K562 (cell line): ENCODE data around the gene DNASE2. TPM values are rescaled to one million over a fixed set of nuclear protein-coding genes. Genes with fewer than 3 reads are reported as not detected.

Source experiments
- E2F3 ChIP-seq: fragments of 250-450 bp; sonication (Bioruptor Pico); IDR thresholded peaks from 2 replicates; pipeline ENCODE4 v1.4.0; 2020; ENCODE audit warnings: mild to moderate bottlenecking
- ELF1 ChIP-seq: fragments of 200-800 bp; sonication (Bioruptor generic); IDR thresholded peaks from 2 replicates; pipeline ENCODE4 v1.6.1; 2016; ENCODE audit warnings: missing genetic modification characterization, missing compliant biosample characterization
- HNRNPK ChIP-seq: fragments of 200-400 bp; formaldehyde crosslinking; IDR thresholded peaks from one replicate; pipeline ENCODE4 v1.6.1; 2018; ENCODE audit warnings: mild to moderate bottlenecking, low read depth, low read length; ENCODE audit not compliant: poor library complexity, severe bottlenecking
- MLLT1 ChIP-seq, 2 experiments: fragments of 450-650 bp; IDR thresholded peaks; 2 replicates each; pipeline ENCODE4 v1.6.1; 2016
- POLR2B ChIP-seq: fragments of 450-650 bp; IDR thresholded peaks from 2 replicates; pipeline ENCODE4 v1.6.1; 2018; ENCODE audit warnings: low read depth; ENCODE audit not compliant: partially characterized antibody
- RBM22 ChIP-seq: fragments of 200-400 bp; formaldehyde crosslinking; IDR thresholded peaks from 2 replicates; pipeline ENCODE4 v1.6.1; 2018; ENCODE audit warnings: low read length, low read depth; ENCODE audit not compliant: poor library complexity, severe bottlenecking
- RBM34 ChIP-seq: fragments of 200-400 bp; formaldehyde crosslinking; IDR thresholded peaks from 2 replicates; pipeline ENCODE4 v1.6.1; 2018; ENCODE audit warnings: low read length, borderline replicate concordance; ENCODE audit not compliant: insufficient read depth
- SMARCA5 ChIP-seq: fragments of 450-650 bp; IDR thresholded peaks from 2 replicates; pipeline ENCODE4 v1.6.1; 2016
- TEAD2 ChIP-seq: fragments of 450-650 bp; IDR thresholded peaks from 2 replicates; pipeline ENCODE4 v1.6.1; 2016; ENCODE audit warnings: missing genetic modification characterization, control low read depth, missing compliant biosample characterization
- TFAP4 ChIP-seq: sonication (generic); formaldehyde crosslinking; IDR thresholded peaks from 2 replicates; pipeline ENCODE4 v1.8.0; 2022; ENCODE audit warnings: missing genetic modification reagents, mild to moderate bottlenecking, moderate library complexity, borderline replicate concordance
- YY1 ChIP-seq, 3 experiments: IDR thresholded peaks; 2 replicates each; pipeline ENCODE4 v1.6.1; 2011; ENCODE audit warnings: low read length in 2 of 3, mild to moderate bottlenecking in 2 of 3, moderate library complexity in 2 of 3, borderline replicate concordance in 1 of 3, control low read depth in 1 of 3, low read depth in 1 of 3; ENCODE audit not compliant: insufficient read depth in 3 of 3, insufficient replicate concordance in 2 of 3, control insufficient read depth in 1 of 3, insufficient read length in 1 of 3; ENCODE audit errors: extremely low read depth in 1 of 3
- ZBTB1 ChIP-seq: sonication (generic); formaldehyde crosslinking; IDR thresholded peaks from 2 replicates; pipeline ENCODE4 v1.8.1; 2023; ENCODE audit warnings: missing genetic modification reagents, low read depth, mild to moderate bottlenecking, borderline replicate concordance
- ZBTB12 ChIP-seq: fragments of 250-450 bp; sonication (Bioruptor Pico); IDR thresholded peaks from 2 replicates; pipeline ENCODE4 v1.4.0; 2020
- ZBTB7A ChIP-seq: IDR thresholded peaks from 2 replicates; pipeline ENCODE4 v1.6.1; 2011; ENCODE audit warnings: low read depth, mild to moderate bottlenecking, low read length, moderate library complexity, borderline replicate concordance; ENCODE audit not compliant: control insufficient read depth
- ZNF197 ChIP-seq: fragments of 200-800 bp; sonication (Bioruptor generic); IDR thresholded peaks from 2 replicates; pipeline ENCODE4 v1.6.1; 2016; ENCODE audit warnings: low read depth, missing genetic modification characterization, missing compliant biosample characterization
- ZNF274 ChIP-seq: IDR thresholded peaks from 2 replicates; pipeline ENCODE4 v1.6.1; 2011; ENCODE audit warnings: low read depth, mild to moderate bottlenecking, low read length, moderate library complexity, borderline replicate concordance
- ZNF398 ChIP-seq: fragments of 250-450 bp; sonication (Bioruptor Pico); IDR thresholded peaks from 2 replicates; pipeline ENCODE4 v1.8.0; 2021; ENCODE audit warnings: moderate library complexity, mild to moderate bottlenecking, inconsistent platforms
- ZNF431 ChIP-seq: sonication (generic); formaldehyde crosslinking; IDR thresholded peaks from 2 replicates; pipeline ENCODE4 v1.8.0; 2022; ENCODE audit warnings: mild to moderate bottlenecking, missing genetic modification reagents
- ZNF655 ChIP-seq: fragments of 250-450 bp; sonication (Bioruptor Pico); IDR thresholded peaks from 2 replicates; pipeline ENCODE4 v1.5.0; 2021
- ZNF668 ChIP-seq: fragments of 250-450 bp; sonication (Bioruptor Pico); IDR thresholded peaks from 2 replicates; pipeline ENCODE4 v1.8.0; 2022; ENCODE audit warnings: mild to moderate bottlenecking, inconsistent platforms
- polyA plus RNA-seq, 8 experiments: library from polyadenylated mRNA; depleted of rRNA in 4 of 8; stranded (reverse) in 5 of 8; unstranded in 3 of 8; fragments of >200 nt; fragmentation: Nextera tagmentation in 2 of 8; fragmentation: Illumina TruSeq in 1 of 8; extraction: Ambion mirVana in 2 of 8; extraction: Trizol in 1 of 8; gene quantifications; 2 replicates each; pipeline versions ENCODE4 v1.2.1 to v1.2.3, GENCODE V29; 2011 to 2014; ENCODE audit warnings: inconsistent platforms in 1 of 8, missing spikeins in 1 of 8
- total RNA-seq, 7 experiments: library from RNA; depleted of rRNA in 6 of 7; stranded (reverse); fragments of >200 nt in 6 of 7; fragmentation: Illumina TruSeq in 2 of 7; extraction: Trizol in 2 of 7; gene quantifications; 2 replicates each; pipeline versions ENCODE4 v1.2.1 to v1.2.3, GENCODE V29; 2011 to 2021; ENCODE audit warnings: low replicate concordance in 1 of 7

The DNASE2 gene
- total and polyA plus RNA-seq, 9 of the 15 experiments (the other 6 are each of a cell fraction or from before 2014, with no cell fraction given), result 4.4 to 27.0 (median 20.2) TPM

- no peak for TF ChIP-seq RBM34
- TF ChIP-seq HNRNPK, result no peak
- no peak for TF ChIP-seq ZNF655
- no peak for TF ChIP-seq MLLT1 (IDR thresholded peaks at IDR 0.05)
- TF ChIP-seq ZNF431 (CRISPR knock-in tag), result no peak
- peak; percentile 29; the same call in 1 of the 2 replicates for TF ChIP-seq ZBTB1 (CRISPR knock-in tag)
- no peak for TF ChIP-seq ZNF197
- TF ChIP-seq ELF1 (tag), result no peak; the same call in 1 of the 2 replicates
- no peak; the same call in 1 of the 2 replicates for TF ChIP-seq E2F3 (CRISPR knock-in tag)
- no peak for TF ChIP-seq ZNF398 (CRISPR knock-in tag)
- TF ChIP-seq SMARCA5, result no peak
- TF ChIP-seq ZNF274, result no peak
- TF ChIP-seq YY1 (IDR thresholded peaks at IDR 0.05; ENCODE audit: borderline replicate concordance in 1 of 3, control insufficient read depth in 1 of 3, extremely low read depth in 1 of 3, insufficient read depth in 3 of 3, insufficient read length in 1 of 3, insufficient replicate concordance in 2 of 3, low read depth in 1 of 3, low read length in 2 of 3), result peak in 2 of 3 experiments; percentile 32 to 41
- TF ChIP-seq TFAP4, result peak; percentile 67; the same call in 1 of the 2 replicates
- no peak for TF ChIP-seq ZBTB7A
- TF ChIP-seq ZBTB12, result no peak
- no peak for TF ChIP-seq ZNF668
- peak; percentile 46 for TF ChIP-seq RBM22
- peak; percentile 82 for TF ChIP-seq POLR2B
- no peak for TF ChIP-seq TEAD2 (tag)
Measured at GRCh38 chr19:12881172-12881808, at the start of gene DNASE2 (continued).
